GM21737 (cell line): ENCODE data around the gene CSPG4.
A peak's percentile ranks its signal among the peaks of the same experiment; 100 is the strongest.
"Not testable (repeated sequence)": the region's sequence is repeated elsewhere in the genome, so short reads cannot be mapped to it uniquely, and the experiment has no call there.

Experiments
- ATAC-seq: cut with Tn5 transposase; IDR thresholded peaks from one replicate; pipeline ENCODE4 v1.9.1; 2021; ENCODE audit warnings: mild to moderate bottlenecking, moderate library complexity; ENCODE audit not compliant: unreplicated experiment

Gene CSPG4, protein sequence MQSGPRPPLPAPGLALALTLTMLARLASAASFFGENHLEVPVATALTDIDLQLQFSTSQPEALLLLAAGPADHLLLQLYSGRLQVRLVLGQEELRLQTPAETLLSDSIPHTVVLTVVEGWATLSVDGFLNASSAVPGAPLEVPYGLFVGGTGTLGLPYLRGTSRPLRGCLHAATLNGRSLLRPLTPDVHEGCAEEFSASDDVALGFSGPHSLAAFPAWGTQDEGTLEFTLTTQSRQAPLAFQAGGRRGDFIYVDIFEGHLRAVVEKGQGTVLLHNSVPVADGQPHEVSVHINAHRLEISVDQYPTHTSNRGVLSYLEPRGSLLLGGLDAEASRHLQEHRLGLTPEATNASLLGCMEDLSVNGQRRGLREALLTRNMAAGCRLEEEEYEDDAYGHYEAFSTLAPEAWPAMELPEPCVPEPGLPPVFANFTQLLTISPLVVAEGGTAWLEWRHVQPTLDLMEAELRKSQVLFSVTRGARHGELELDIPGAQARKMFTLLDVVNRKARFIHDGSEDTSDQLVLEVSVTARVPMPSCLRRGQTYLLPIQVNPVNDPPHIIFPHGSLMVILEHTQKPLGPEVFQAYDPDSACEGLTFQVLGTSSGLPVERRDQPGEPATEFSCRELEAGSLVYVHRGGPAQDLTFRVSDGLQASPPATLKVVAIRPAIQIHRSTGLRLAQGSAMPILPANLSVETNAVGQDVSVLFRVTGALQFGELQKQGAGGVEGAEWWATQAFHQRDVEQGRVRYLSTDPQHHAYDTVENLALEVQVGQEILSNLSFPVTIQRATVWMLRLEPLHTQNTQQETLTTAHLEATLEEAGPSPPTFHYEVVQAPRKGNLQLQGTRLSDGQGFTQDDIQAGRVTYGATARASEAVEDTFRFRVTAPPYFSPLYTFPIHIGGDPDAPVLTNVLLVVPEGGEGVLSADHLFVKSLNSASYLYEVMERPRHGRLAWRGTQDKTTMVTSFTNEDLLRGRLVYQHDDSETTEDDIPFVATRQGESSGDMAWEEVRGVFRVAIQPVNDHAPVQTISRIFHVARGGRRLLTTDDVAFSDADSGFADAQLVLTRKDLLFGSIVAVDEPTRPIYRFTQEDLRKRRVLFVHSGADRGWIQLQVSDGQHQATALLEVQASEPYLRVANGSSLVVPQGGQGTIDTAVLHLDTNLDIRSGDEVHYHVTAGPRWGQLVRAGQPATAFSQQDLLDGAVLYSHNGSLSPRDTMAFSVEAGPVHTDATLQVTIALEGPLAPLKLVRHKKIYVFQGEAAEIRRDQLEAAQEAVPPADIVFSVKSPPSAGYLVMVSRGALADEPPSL (N-terminal part only)

DNA sequence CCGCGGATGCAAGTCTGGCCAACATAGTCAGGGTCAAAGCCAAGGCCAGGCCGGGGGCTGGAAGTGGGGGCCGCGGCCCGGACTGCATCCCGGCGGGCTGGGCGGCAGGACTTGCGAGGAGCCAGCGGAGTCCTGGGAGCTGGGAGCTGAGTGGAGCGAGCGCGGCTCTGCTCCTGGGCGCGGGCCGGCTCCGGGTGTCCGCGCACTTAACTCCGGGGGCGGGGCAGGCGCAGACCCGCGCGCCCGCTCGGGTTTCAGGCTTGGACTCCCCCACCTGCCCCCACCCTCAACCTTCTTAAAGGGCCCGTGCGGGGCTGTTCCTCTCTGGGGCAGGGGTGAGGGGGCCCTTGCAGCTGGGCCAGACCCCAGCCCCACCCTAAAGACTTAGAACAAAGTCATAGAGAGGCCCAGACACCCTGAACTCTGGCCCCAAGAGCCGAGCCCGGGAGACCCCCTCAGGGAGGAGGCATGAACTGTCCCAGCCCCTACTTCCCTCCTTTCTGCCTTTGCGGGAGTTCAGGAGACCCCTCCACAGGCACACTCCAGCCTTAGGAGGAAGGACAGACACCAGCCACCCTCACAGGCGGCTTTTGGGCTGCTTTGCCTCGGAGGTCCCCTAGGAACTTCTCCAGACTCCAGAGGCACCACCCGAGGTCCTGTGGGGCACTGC lies at the start of gene CSPG4:
Gene CSPG4, minus strand, starts transcription at position 181 of the 670 bp plus-strand sequence. Its CDS starts 93 bp downstream, at position 88.
- ATAC-seq = no peak

DNA sequence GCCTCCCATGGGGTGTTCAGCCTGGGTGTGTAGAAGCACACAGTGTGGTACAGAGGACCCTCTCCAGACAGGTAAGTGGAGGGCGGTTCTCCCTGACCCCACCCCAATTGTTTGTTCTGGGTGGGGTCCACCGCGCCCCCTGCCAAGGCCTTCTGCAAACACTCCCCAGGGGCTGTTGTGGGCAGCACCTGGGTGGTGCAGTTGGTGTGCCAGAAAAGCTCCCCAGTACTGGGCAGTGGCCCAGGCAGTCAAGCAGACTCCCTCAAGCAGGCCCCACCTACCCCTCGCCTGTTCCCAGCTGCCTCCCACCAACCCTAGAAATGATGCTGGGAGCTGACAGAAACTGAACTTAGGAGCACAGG lies 49.7 kb upstream of the CSPG4 start:
- ATAC-seq = not testable (repeated sequence)

DNA sequence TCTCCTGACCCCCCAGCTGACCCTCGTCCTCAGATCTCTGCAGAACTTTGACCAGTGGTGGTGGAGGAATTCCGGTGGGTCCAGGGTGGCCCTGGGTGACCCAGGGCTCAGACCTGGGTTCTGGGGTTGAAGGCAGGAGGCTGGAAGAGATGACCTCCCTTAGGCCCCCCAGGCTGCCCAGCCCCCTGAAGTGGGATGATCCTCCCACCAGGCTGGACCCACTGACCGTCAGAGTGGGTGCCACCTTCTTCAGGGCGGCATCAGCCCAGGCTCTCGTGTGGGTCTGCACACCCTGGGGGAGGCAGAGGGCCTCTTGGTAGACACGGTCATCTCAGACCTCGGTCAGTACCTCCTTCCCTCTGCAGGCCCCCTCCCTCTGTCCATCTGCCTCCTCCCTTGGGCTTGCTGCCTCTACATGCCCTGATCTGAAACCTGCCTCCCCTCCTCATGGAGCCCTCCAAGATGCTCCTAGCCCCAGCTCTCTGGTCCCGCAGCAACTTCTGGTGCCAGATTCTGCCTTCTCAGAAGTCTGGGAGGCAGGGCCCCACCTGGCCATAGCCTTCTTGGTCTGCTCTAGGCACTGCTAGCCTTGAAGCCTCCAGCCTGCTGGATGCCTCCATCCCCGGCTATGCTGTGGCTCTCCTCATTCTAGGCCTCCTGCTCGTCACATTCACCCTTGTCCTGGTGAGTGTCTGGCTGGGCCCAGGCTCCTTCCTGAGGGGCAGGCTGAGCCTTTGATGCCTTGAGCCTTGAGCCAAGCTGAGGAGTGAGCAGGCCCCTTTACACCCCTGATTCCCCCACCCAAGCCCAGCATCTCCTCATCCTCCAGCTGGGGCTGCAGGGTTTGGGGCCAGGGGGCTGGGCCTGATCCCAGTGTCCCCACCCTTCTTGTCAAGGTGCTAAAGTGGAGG lies 49.1 kb upstream of the CSPG4 start:
- ATAC-seq = no peak

DNA sequence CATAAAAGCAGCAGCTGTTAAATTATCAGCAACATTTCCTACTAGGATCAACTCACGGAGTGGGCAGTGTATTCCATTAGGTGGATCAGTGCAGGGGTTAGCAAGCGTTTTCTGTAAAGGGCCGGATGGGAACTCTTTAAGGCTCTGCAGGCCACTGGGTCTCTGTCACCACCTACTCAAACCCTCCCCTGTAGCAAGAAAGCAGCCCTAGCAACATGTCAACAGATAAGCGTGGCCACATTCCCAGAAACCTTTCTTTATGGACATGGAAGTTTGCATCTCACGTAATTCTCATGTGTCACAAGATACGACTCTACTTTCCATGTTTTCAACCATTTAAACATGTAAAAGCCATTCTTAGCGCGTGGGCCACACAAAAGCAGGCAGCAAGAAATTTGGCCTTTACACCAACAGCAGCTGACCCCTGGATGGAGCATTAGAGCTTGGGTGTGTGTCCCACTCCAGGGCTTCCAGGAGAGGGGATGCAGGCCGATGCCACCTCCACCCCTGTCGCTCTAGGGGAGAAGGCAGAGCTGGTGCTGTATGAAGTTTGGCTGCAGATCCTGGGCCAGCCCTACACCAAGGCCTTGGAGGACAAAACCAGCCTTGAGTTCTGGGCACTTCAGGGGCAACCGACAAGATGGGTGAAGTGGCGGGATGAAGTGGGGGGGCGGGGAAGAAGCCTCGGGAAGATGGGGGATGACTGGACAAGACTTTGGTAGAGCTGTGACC lies 48.2 kb upstream of the CSPG4 start:
- ATAC-seq = no peak

DNA sequence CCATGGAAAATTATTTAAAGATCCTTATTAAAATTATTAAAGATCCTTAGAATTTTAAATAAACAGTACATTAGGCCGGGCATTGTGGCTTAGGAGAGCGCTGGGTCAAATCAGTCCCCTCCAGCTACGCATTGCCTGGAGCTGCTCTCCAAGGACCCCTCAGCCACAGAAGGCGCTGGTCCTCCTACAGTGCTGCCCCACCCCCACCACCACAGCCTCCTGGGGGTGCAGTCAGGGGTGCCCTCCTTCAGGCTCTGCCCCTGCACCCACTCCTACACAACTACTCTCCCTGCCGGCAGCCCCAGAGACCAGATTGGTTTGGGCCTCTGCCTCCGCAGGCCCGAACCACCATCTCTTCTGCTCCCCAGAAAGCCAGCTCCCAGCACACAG lies 47.5 kb upstream of the CSPG4 start:
- ATAC-seq = not testable (repeated sequence)

DNA sequence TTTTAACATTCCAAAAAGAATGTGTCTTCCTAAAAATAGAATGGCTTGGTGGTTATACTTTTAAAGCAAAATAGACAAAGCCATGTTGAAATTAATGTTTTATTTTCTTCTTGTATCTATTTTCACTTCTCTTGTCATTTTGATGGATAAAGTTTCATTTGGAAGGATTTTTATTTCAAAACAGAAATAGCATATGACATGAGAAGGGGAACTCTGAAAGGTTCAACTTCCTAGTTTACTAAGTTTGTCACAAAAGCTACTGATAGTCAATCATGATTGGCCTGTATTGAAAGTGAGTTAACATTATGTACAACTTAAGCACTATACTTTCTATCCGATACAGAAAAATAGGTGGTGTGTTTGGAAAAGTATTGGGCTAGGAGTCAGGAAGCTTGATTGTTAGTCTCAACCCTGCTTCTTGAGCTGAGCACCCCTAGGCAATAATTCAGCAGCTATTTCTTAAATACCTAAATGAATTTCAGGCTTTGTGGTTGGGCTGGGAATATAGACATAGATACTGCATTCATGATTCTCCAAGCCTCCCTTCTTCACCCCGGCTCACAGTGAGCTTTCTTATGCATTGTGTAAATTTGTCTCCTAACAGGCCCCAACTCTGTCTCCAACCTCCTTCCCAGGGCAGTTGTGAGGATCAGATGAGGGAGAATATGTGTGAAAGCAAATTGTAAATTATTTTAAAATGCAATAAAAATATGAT lies 46.9 kb upstream of the CSPG4 start:
- no peak for ATAC-seq

DNA sequence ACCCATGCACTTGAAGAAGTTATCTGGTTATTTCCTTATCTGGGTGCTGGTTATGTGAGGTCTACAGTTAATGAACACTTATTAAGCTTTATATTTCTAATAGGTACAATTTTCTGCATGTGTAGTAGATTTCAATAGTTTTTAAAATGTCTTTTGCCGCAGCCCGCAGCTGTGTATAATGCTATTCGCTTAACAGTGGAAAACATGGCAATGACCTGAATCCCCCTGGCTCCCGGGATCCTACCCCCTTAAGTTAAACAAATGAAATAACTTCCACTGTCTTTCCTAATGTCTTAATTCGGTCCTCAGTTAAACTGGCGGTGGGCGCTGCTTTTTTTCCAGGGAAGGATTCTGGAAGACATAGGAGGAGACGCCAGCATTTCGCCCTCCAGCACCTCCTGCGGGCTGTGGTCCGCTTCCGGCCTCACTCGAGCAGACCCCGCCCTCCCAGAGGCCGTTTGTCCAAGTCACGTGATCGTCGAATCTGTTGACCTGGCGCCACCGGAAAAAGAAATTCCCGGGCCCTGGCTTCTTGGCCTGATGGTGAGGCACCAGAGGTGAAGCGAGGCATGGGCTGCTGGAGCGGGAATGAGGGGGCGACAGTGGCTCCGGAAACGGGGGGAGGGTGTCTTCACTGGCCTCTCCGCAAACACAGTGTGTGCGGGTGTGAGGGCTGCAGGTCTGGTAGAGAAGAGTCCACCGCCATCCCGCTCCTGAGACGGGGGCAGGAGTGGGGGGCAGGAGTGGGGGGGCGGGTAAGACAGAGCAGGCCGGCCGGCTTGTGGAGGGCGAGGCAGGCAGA lies 45.6 kb upstream of the CSPG4 start:
- peak; percentile 84 for ATAC-seq

DNA sequence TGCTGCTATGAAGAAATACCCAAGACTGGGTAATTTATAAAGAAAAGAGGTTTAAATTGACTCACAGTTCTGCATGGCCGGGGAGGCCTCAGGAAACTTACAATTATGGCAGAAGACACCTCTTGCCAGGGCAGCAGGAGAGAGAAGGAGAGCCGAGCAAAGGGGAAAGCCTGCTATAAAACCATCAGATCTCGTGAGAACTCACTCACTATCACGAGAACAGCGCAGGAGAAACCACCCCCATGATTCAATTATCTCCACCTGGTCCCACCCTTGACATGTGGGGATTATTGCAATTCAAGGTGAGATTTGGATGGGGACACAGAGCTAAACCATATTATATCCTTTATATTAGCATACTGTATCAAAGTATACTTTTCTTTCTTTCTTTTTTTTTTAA lies 42.2 kb upstream of the CSPG4 start:
- not testable (repeated sequence) for ATAC-seq

DNA sequence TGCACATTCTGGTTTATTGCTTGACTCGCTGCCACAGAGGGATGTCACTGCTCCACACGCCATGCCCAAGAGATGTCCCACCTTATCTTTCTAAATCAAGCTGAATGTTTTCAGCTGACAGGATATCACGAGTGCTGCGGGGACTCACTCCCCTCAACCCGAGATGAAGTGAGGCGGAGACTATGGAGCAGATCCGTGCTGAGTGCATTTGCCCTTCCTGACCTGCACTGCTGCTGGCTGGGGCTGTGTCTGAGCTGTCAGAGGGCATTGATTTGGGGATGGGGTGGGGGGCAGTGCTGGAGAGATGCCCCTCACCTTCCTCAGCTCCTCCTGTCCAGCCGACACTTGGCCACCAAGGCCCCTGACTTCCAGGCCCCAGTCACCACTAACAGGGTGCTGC lies 40.5 kb upstream of the CSPG4 start:
- no peak for ATAC-seq

DNA sequence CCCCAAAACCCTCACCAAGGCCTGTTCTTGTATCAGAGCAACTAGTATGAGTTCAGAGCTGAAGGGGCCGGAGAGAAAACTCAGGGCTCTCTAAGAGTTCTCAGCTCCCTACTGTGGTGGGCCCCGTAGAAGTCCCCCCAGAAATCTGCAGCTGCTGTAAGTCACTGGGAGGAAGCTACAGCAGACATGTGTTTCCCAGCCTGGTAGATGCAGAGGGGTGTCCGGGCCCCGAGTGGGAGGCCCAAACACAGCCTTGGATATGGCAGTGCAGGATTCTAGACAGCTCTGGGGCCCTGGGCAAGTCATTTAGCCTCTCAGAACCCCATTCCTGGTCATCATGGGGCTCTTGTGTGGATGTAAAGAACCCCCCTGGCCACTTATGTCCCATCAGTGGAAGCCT lies 39.2 kb upstream of the CSPG4 start:
- ATAC-seq = no peak

DNA sequence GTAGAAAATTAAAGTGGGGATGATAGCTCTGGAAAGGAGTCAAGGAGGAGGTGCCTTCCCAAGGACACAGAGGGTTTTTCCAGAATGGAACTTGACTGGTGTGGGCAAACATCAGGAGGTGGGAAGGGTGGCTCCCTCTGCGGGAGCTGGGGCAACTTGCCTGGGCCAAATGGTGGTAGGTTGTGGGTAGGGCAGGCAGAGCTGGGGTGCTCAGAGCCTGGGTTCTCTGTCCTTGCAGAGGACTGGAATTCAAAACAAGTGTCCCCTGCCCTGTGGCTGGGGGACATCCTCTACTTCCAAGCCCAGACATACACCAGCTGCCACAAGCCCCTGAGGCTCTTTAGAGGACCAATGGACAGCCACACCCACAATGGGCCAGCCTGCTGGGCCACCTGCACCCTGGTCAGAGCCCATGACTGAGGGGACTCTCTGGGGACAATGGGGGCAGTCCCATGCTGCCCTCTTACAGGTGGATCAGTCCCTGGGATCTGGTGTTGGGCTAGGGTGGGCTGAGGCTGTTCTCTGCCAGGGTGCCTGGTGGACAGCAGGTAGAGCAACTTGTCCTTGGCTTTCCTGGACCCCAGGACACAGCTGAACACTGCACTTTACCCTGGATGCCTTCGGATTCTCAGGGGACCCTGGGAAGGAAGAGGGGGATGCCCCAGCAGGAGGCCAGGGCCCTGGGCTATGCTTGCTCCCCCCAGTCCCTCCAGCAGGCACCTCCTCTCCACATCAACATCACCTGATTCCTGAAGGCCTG lies 38.6 kb upstream of the CSPG4 start:
- ATAC-seq = no peak

DNA sequence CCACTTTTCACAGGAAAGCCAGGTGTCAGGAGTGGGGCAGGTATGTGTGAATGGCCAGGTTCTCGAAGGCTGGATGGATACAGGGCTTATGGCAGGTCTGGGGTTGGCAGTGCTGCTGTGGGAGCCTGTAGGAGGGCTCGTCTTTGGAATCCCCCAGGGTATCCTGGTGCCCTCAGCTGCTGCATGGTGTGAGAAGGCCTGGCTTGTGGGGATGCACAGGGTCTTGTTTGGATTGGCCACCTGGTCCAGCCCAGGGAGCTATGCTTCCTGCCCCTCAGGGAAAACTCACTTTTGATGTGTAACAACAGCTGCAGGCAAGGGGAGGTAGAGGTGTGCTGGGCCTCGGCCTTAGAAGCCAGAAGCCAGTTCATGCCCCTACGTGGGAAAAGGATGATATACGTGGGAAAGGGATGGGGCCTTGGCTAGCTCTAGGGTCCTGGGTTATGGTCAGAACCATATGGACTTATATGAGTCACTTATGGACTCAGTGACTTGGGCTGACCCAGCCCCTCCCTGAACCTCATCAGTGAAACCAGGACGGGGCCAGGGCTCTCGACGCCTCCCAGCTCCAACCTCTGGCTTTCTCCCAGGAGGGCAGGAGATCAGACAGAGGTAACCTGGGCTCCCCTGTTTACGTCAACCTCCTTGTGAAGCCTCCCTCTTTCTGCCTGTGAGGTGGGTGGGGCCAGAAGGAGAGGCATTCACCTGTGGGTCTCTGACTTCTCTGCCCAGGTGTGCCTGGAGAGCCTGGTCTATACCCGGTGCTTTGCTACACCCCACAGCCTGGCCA lies 37.8 kb upstream of the CSPG4 start:
- ATAC-seq = no peak

DNA sequence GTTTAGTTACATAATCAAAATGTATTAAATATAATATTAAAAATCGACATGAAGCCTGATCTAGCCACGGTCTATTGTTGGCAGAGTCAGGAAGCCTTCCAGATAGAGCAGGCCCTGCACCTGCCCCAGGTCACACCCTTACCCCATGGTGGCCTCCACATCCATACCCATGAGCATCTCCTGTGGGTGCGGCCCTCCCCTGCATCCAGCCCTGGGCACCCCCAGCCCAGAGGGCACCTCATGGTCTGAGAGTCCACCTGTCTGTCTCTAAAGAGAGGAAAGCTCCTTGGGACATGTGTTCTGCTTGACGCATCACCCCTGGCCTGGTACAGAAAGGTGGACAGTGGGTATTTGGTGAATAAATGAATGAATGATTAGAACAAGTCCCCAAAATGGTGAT lies 37.2 kb upstream of the CSPG4 start:
- ATAC-seq = no peak

DNA sequence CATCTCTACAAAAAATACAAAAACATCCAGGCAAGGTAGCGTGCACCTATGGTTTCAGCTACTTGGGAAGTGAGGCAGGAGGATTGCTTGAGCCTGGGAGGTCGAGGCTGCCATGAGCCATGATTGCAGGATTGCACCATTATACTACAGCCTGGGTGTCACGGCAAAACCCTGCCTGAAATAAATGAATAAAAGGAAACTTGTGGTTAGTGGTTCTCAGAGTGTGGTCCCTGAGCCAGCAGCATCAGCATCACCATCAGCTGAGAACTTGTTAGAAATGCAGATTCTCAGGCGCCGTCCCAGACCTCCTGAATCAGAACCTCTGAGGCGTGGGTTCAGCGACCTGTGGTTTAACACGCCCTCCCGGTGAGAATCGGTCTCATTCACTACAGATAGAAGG lies 36.2 kb upstream of the CSPG4 start:
- not testable (repeated sequence) for ATAC-seq

DNA sequence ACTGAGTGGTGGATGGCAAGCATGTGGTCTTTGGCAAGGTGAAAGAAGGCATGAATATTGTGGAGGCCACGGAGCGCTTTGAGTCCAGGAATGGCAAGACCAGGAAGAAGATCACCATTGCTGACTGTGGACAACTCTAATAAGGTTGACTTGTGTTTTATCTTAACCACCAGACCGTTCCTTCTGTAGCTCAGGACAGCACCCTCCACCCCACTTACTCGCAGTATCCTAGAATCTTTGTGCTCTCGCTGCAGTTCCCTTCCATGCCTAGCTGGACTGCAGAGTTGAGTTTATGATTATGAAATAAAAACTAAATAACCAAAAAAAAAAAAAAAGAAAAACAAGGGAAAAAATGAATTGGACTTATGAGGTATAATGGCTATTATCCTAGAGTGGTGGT lies 34.5 kb upstream of the CSPG4 start:
- not testable (repeated sequence) for ATAC-seq

DNA sequence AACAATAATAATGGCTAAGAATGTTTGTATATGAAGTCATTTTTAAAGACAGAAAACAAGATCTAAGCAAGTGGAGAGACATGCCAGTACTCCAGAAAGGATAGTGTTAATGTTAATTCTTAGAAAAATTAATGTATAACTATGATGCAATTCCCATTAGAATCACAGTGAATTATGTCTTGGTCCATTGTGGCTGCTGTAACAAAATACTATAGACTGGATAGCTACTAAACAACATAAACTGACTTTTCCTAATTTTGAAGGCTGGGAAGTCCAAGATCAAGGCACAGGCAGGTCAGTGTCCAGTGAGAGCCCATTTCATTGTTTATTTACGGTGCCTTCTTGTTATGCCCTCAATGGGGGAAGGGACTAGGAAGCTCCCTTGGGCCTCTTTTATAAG lies 32.7 kb upstream of the CSPG4 start:
- no peak for ATAC-seq
